Measurements from ENCODE around the gene NEUROG1. TPM values are rescaled to one million over a fixed set of nuclear protein-coding genes. Genes with fewer than 3 reads are reported as not detected.
A peak's percentile ranks its signal among the peaks of the same experiment; 100 is the strongest.
"Not testable (repeated sequence)": the region's sequence is repeated elsewhere in the genome, so short reads cannot be mapped to it uniquely, and the experiment has no call there.

Gene NEUROG1
- total and polyA plus RNA-seq, 2 donors, result not detected

- no peaks in the 10 kb centered on the region for H3K4me1 ChIP-seq (ENCODE audit: insufficient read depth)
- no peaks in the 10 kb centered on the region for H3K36me3 ChIP-seq (ENCODE audit: insufficient read depth)
- 86% methylated on average over 5 of the region's 5 CpGs for WGBS
- no peak overlapping the region for H3K4me3 ChIP-seq (ENCODE audit: low read depth, low read length)
- DNase-seq (ENCODE audit: extremely low spot score), result no peak
- no peak overlapping the region for H3K27ac ChIP-seq (ENCODE audit: low read depth)
These were observed 2.5 kb upstream of the NEUROG1 start for GRCh38 chr5:135538261-135538660.

DNA sequence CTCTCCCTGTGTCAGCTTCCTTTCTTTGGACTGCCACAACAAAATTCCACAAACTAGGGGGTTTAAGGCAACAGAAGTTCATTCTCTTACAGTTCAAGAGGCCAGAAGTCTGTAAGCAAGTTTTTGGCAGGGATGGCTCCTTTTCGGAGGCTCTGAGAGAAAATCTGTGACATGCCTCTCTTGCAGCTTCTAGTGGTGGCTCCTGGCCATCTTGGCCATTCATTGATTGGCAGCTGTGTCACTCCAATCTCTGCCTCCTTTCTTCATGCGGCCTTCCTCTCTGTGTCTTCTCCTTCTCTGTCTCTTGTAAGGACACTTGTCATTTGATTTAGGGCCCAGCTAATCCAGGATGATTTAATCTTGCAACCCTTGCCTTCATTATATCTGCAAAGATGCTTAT lies 2.0 kb upstream of the NEUROG1 start:
- DNase-seq (ENCODE audit: extremely low spot score), result no peak
- Histone ChIP-seq H3K4me3 (ENCODE audit: low read depth, low read length) (no peak overlapping the region), H3K36me3 (ENCODE audit: insufficient read depth) (no peaks in the 10 kb centered on the region), H3K27ac (ENCODE audit: low read depth) (no peak overlapping the region), H3K4me1 (ENCODE audit: insufficient read depth) (no peaks in the 10 kb centered on the region)
- 84% methylated on average over 2 of the region's 2 CpGs for WGBS

- no peaks in the 10 kb centered on the region for H3K36me3 ChIP-seq (ENCODE audit: insufficient read depth)
- WGBS, result 59% methylated on average over 7 of the region's 7 CpGs
- H3K27ac ChIP-seq (ENCODE audit: low read depth), result no peak overlapping the region
- H3K4me3 ChIP-seq (ENCODE audit: low read depth, low read length), result no peak overlapping the region
- DNase-seq (ENCODE audit: extremely low spot score), result no peak
- no peaks in the 10 kb centered on the region for H3K4me1 ChIP-seq (ENCODE audit: insufficient read depth)
These were observed 1.5 kb upstream of the NEUROG1 start for GRCh38 chr5:135537271-135537670.

DNA sequence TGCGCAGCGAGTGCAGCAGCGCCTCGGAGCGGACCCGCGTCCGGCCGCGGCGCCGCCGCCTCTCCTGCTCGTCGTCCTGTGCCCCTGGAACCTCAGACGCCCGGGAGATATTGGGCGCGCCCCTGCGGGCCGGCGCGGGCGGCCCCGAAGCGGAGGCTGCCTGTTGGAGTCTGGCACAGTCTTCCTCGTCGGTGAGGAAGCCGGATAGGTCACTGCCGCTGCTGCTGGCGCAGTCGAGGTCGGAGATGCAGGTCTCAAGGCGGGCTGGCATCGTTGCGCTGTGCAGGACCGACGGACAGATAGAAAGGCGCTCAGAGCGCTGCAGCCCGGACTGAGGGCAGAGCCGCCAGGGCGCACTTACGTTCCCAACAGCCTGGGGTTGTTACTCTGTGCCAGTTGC lies 344 bp downstream of the NEUROG1 start:
- Histone ChIP-seq H3K36me3 (ENCODE audit: insufficient read depth) (no peaks in the 10 kb centered on the region), H3K27ac (ENCODE audit: low read depth) (no peak overlapping the region), H3K4me3 (ENCODE audit: low read depth, low read length) (peak overlapping the region; percentile 19), H3K4me1 (ENCODE audit: insufficient read depth) (no peaks in the 10 kb centered on the region)
- WGBS, result 1% methylated on average over 44 of the region's 44 CpGs
- no peak for DNase-seq (ENCODE audit: extremely low spot score)

- peak overlapping the region; percentile 19 for H3K4me3 ChIP-seq (ENCODE audit: low read depth, low read length)
- H3K27ac ChIP-seq (ENCODE audit: low read depth), result no peak overlapping the region
- no peak for DNase-seq (ENCODE audit: extremely low spot score)
- H3K4me1 ChIP-seq (ENCODE audit: insufficient read depth), result no peaks in the 10 kb centered on the region
- no peaks in the 10 kb centered on the region for H3K36me3 ChIP-seq (ENCODE audit: insufficient read depth)
- WGBS, result 5% methylated on average over 61 of the region's 61 CpGs
These were observed 950 bp downstream of the NEUROG1 start for GRCh38 chr5:135534609-135535419.

- WGBS, result 42% methylated on average over 3 of the region's 3 CpGs
- DNase-seq (ENCODE audit: extremely low spot score), result no peak
- no peaks in the 10 kb centered on the region for H3K4me1 ChIP-seq (ENCODE audit: insufficient read depth)
- H3K4me3 ChIP-seq (ENCODE audit: low read depth, low read length), result no peak overlapping the region
- H3K27ac ChIP-seq (ENCODE audit: low read depth), result no peak overlapping the region
- no peaks in the 10 kb centered on the region for H3K36me3 ChIP-seq (ENCODE audit: insufficient read depth)
These were observed 2.0 kb downstream of the NEUROG1 start for GRCh38 chr5:135533794-135534193.

- 45% methylated on average over 3 of the region's 3 CpGs for WGBS
- no peak overlapping the region for H3K27ac ChIP-seq (ENCODE audit: low read depth)
- DNase-seq (ENCODE audit: extremely low spot score), result no peak
- no peak overlapping the region for H3K4me3 ChIP-seq (ENCODE audit: low read depth, low read length)
- H3K36me3 ChIP-seq (ENCODE audit: insufficient read depth), result no peaks in the 10 kb centered on the region
- H3K4me1 ChIP-seq (ENCODE audit: insufficient read depth), result no peaks in the 10 kb centered on the region
These were observed 2.4 kb downstream of the NEUROG1 start for GRCh38 chr5:135533334-135533733.

DNA sequence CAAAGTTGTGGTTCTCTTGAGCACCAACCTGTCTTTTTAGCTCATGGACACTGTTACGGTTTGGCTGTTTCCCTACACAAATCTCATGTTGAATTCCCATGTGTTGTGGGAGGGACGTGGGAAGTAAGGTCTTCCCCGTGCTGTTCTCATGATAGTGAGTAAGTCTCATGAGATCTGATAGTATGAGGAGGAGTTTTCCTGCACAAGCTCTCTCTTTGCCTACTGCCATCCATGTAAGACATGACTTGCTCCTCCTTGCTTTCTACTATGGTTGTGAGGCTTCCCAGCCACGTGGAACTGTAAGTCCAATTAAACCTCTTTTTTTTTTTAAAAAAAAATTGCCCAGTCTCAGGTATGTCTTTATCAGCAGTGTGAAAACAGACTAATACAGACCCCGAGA lies 6.2 kb downstream of the NEUROG1 start:
- 77% methylated on average over 5 of the region's 5 CpGs for WGBS
- H3K36me3 ChIP-seq (ENCODE audit: insufficient read depth), result not testable (repeated sequence)

GRCh38 chr5:135526924-135527323 lies 8.8 kb downstream of the NEUROG1 start:
- H3K27ac ChIP-seq (ENCODE audit: low read depth), result no peak overlapping the region
- no peaks in the 10 kb centered on the region for H3K36me3 ChIP-seq (ENCODE audit: insufficient read depth)
- no peak for DNase-seq (ENCODE audit: extremely low spot score)
- H3K4me1 ChIP-seq (ENCODE audit: insufficient read depth), result no peaks in the 10 kb centered on the region
- H3K4me3 ChIP-seq (ENCODE audit: low read depth, low read length), result no peak overlapping the region

More for the DNA sequence above, 6.2 kb downstream of the NEUROG1 start:
- DNase-seq (ENCODE audit: extremely low spot score); H3K4me3 ChIP-seq (ENCODE audit: low read depth, low read length); H3K27ac ChIP-seq (ENCODE audit: low read depth); H3K4me1 ChIP-seq (ENCODE audit: insufficient read depth): not testable (repeated sequence)

DNA sequence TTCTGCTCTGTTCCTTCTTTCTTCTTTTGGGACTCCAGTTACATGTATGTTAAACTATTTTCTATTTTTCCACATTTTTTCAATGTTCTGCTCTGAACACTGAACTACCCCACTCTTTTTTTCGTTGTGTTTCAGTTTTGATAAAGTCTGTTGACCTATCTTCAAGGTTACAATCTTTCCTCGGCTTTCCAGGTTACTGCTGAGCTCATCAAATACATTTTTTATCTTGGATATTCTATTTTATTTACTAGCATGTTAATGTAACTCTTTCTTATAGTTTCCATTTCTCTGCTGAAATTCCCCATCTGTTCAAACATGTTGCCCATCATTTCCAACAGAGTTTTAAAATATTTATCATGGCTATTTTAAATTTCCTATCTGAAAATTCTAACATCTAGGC lies 13.8 kb downstream of the NEUROG1 start:
- 44% methylated on average over 2 of the region's 2 CpGs for WGBS
- no peak overlapping the region for H3K4me3 ChIP-seq (ENCODE audit: low read depth, low read length)

GRCh38 chr5:135517631-135518030 lies 18.1 kb downstream of the NEUROG1 start:
- H3K4me3 ChIP-seq (ENCODE audit: low read depth, low read length), result no peak overlapping the region
- WGBS, result 86% methylated on average over 4 of the region's 4 CpGs
- no peaks in the 10 kb centered on the region for H3K4me1 ChIP-seq (ENCODE audit: insufficient read depth)
- H3K36me3 ChIP-seq (ENCODE audit: insufficient read depth), result no peaks in the 10 kb centered on the region
- no peak for DNase-seq (ENCODE audit: extremely low spot score)
- no peak overlapping the region for H3K27ac ChIP-seq (ENCODE audit: low read depth)

More for the DNA sequence above, 13.8 kb downstream of the NEUROG1 start:
- Histone ChIP-seq H3K36me3 (ENCODE audit: insufficient read depth) (no peaks in the 10 kb centered on the region), H3K4me1 (ENCODE audit: insufficient read depth) (no peaks in the 10 kb centered on the region), H3K27ac (ENCODE audit: low read depth) (no peak overlapping the region)
- DNase-seq (ENCODE audit: extremely low spot score), result no peak

- Histone ChIP-seq H3K36me3 (ENCODE audit: insufficient read depth) (no peaks in the 10 kb centered on the region), H3K4me1 (ENCODE audit: insufficient read depth) (no peaks in the 10 kb centered on the region), H3K4me3 (ENCODE audit: low read depth, low read length) (no peak overlapping the region), H3K27ac (ENCODE audit: low read depth) (no peak overlapping the region)
- DNase-seq (ENCODE audit: extremely low spot score), result no peak
- WGBS, result 93% methylated on average over 3 of the region's 3 CpGs
These were observed 21.6 kb downstream of the NEUROG1 start for GRCh38 chr5:135514116-135514515.

- no peak for DNase-seq (ENCODE audit: extremely low spot score)
- no peak overlapping the region for H3K27ac ChIP-seq (ENCODE audit: low read depth)
- no peaks in the 10 kb centered on the region for H3K4me1 ChIP-seq (ENCODE audit: insufficient read depth)
- H3K36me3 ChIP-seq (ENCODE audit: insufficient read depth), result no peaks in the 10 kb centered on the region
- WGBS, result 40% methylated on average over 1 of the region's 1 CpG
- no peak overlapping the region for H3K4me3 ChIP-seq (ENCODE audit: low read depth, low read length)
These were observed 23.8 kb downstream of the NEUROG1 start for GRCh38 chr5:135511761-135512575.

GRCh38 chr5:135509995-135510394 lies 25.8 kb downstream of the NEUROG1 start:
- 83% methylated on average over 6 of the region's 6 CpGs for WGBS
- Histone ChIP-seq H3K27ac (ENCODE audit: low read depth) (no peak overlapping the region), H3K36me3 (ENCODE audit: insufficient read depth) (no peaks in the 10 kb centered on the region), H3K4me1 (ENCODE audit: insufficient read depth) (no peaks in the 10 kb centered on the region), H3K4me3 (ENCODE audit: low read depth, low read length) (no peak overlapping the region)
- no peak for DNase-seq (ENCODE audit: extremely low spot score)

All from urinary bladder (tissue), 4 donors.